K562 (cell line): ENCODE results near the gene CTSW. TPM values are rescaled to one million over a fixed set of nuclear protein-coding genes. Genes with fewer than 3 reads are reported as not detected.

Experiments used
- ATAC-seq: fragments of 200-7000 bp; cut with Tn5 transposase; 3 replicates; pipeline ENCODE4 v1.9.1; 2020; ENCODE audit warnings: moderate library complexity
- BruUV-seq: library from RNA; stranded (reverse); fragments of 400-500 nt; replicated peaks from 2 replicates; lab custom pipeline; 2021; lab: Mats Ljungman, UMichigan
- CTCF ChIA-PET: fragments of 300-600 bp; formaldehyde crosslinking; extraction: SDS; loops from one replicate; lab custom pipeline; 2021; ENCODE audit warnings: low intra/inter-chr PET ratio; lab: Yijun Ruan, JAX
- POLR2A ChIA-PET: fragments of 300-600, 350-650 bp; sonication (Branson Sonifier 250); formaldehyde crosslinking; extraction: SDS; loops from one replicate; lab custom pipeline; 2021; ENCODE audit warnings: antibody characterized with exemption, inconsistent platforms; lab: Yijun Ruan, JAX
- DNase-seq, 4 experiments: peaks; one replicate each; pipeline versions ENCODE4 v3.0.0 to v3.0.0-alpha.2; 2011 to 2018; ENCODE audit warnings: low spot score in 3 of 4, mixed read lengths in 3 of 4; ENCODE audit errors: extremely low read depth in 1 of 4
- FAIRE-seq: peaks from 2 replicates; lab custom pipeline; 2011; peaks lifted over from hg19 to GRCh38; lab: Jason Lieb, UNC
- H2AFZ ChIP-seq: 2 replicates; pipeline ENCODE4 v1.6.0; 2011; ENCODE audit warnings: low read depth, low read length, control low read depth, inconsistent platforms
- H3K27ac ChIP-seq: fragments of 200-600 bp; 3 replicates; pipeline ENCODE4 v1.8.0; 2011; ENCODE audit warnings: low read depth, mild to moderate bottlenecking, control low read depth, inconsistent platforms, low read length, moderate library complexity, mixed read lengths; ENCODE audit errors: extremely low read depth
- H3K27me3 ChIP-seq, 2 experiments: fragments of 300-600 bp in 1 of 2; 2 replicates in 1 of 2; 3 replicates in 1 of 2; pipeline versions ENCODE4 v1.6.0 to v1.8.0; 2011; ENCODE audit warnings: inconsistent platforms in 2 of 2, low read length in 2 of 2, mild to moderate bottlenecking in 1 of 2, mixed read lengths in 1 of 2, moderate library complexity in 1 of 2; ENCODE audit not compliant: control insufficient read depth in 2 of 2, insufficient read depth in 2 of 2
- H3K36me3 ChIP-seq: fragments of 300-600 bp; 3 replicates; pipeline ENCODE4 v1.8.0; 2011; ENCODE audit warnings: mild to moderate bottlenecking, low read length, inconsistent platforms; ENCODE audit not compliant: control insufficient read depth, insufficient read depth
- H3K4me1 ChIP-seq, 2 experiments: fragments of 200-600 bp in 1 of 2; replicated peaks in 1 of 2; 2 replicates in 1 of 2; 3 replicates in 1 of 2; pipeline versions ENCODE4 v1.5.1 to v1.8.0; 2011; ENCODE audit warnings: inconsistent platforms in 2 of 2, low read length in 2 of 2, mild to moderate bottlenecking in 1 of 2, mixed read lengths in 1 of 2, moderate library complexity in 1 of 2; ENCODE audit not compliant: control insufficient read depth in 2 of 2, insufficient read depth in 2 of 2
- H3K4me2 ChIP-seq: 2 replicates; pipeline ENCODE4 v1.6.1; 2011; ENCODE audit warnings: low read length, control low read depth, inconsistent platforms, mixed read lengths; ENCODE audit not compliant: insufficient read depth
- H3K4me3 ChIP-seq: fragments of 200-600 bp; sonication (generic), shearing (Covaris generic); 2 replicates; pipeline ENCODE4 v1.5.1; 2016; ENCODE audit warnings: control low read depth, inconsistent platforms
- H3K79me2 ChIP-seq: fragments of 200-600 bp; 3 replicates; pipeline ENCODE4 v1.8.0; 2011; ENCODE audit warnings: low read length, inconsistent platforms; ENCODE audit not compliant: control insufficient read depth, insufficient read depth
- H3K9ac ChIP-seq, 2 experiments: 2 replicates each; pipeline versions ENCODE4 v1.6.0 to v1.6.1; 2011; ENCODE audit warnings: low read depth in 2 of 2, low read length in 2 of 2, control low read depth in 1 of 2, inconsistent platforms in 1 of 2, mild to moderate bottlenecking in 1 of 2, mixed read lengths in 1 of 2; ENCODE audit not compliant: insufficient read depth in 1 of 2
- H3K9me1 ChIP-seq: one replicate; pipeline ENCODE4 v1.6.0; 2011; ENCODE audit warnings: inconsistent platforms, mild to moderate bottlenecking, low read length, moderate library complexity; ENCODE audit not compliant: control insufficient read depth, insufficient read depth
- H3K9me3 ChIP-seq: replicated peaks from 2 replicates; pipeline ENCODE4 v1.5.1; 2011; ENCODE audit warnings: low read depth, low read length, inconsistent platforms; ENCODE audit not compliant: control insufficient read depth, insufficient read depth
- H4K20me1 ChIP-seq: replicated peaks from 2 replicates; pipeline ENCODE4 v1.6.1; 2011; ENCODE audit warnings: low read length, inconsistent platforms, mixed read lengths; ENCODE audit not compliant: control insufficient read depth, insufficient read depth
- E2F5 ChIP-seq: sonication (generic); formaldehyde crosslinking; IDR thresholded peaks from 2 replicates; pipeline ENCODE4 v1.8.0; 2022; ENCODE audit warnings: mild to moderate bottlenecking, missing genetic modification reagents
- LEF1 ChIP-seq: fragments of 450-650 bp; IDR thresholded peaks from 2 replicates; pipeline ENCODE4 v1.6.1; 2016; ENCODE audit warnings: mild to moderate bottlenecking
- MAX ChIP-seq: sonication (generic); formaldehyde crosslinking; IDR thresholded peaks from 2 replicates; pipeline ENCODE4 v1.9.0; 2022; ENCODE audit warnings: mild to moderate bottlenecking, missing genetic modification reagents
- MYNN ChIP-seq, 2 experiments: sonication (generic); formaldehyde crosslinking in 1 of 2; IDR thresholded peaks; 2 replicates each; pipeline versions ENCODE4 v1.5.0 to v1.6.1; 2016 to 2020; ENCODE audit warnings: antibody characterized with exemption in 1 of 2, missing genetic modification reagents in 1 of 2
- NCOA6 ChIP-seq: fragments of 450-650 bp; IDR thresholded peaks from 2 replicates; pipeline ENCODE4 v1.6.1; 2017; ENCODE audit warnings: mild to moderate bottlenecking
- NFXL1 ChIP-seq: fragments of 450-650 bp; formaldehyde crosslinking; IDR thresholded peaks from 2 replicates; pipeline ENCODE4 v1.4.0; 2021; ENCODE audit warnings: mild to moderate bottlenecking
- NR3C1 ChIP-seq: sonication (generic); formaldehyde crosslinking; IDR thresholded peaks from 2 replicates; pipeline ENCODE4 v1.8.1; 2022; ENCODE audit warnings: missing genetic modification reagents
- POLR2A ChIP-seq: fragments of 450-650 bp; conservative IDR thresholded peaks from 2 replicates; pipeline ENCODE4 v1.6.1; 2016
- POLR2B ChIP-seq: fragments of 450-650 bp; IDR thresholded peaks from 2 replicates; pipeline ENCODE4 v1.6.1; 2018; ENCODE audit warnings: low read depth; ENCODE audit not compliant: partially characterized antibody
- TEAD1 ChIP-seq, 2 experiments: fragments of 450-650 bp in 1 of 2; sonication (generic) in 1 of 2; formaldehyde crosslinking; IDR thresholded peaks; 2 replicates each; pipeline versions ENCODE4 v1.4.0 to v1.8.0; 2020 to 2022; ENCODE audit warnings: mild to moderate bottlenecking in 2 of 2, missing genetic modification reagents in 1 of 2
- YY1 ChIP-seq, 3 experiments: IDR thresholded peaks; 2 replicates each; pipeline ENCODE4 v1.6.1; 2011; ENCODE audit warnings: low read length in 2 of 3, mild to moderate bottlenecking in 2 of 3, moderate library complexity in 2 of 3, borderline replicate concordance in 1 of 3, control low read depth in 1 of 3, low read depth in 1 of 3; ENCODE audit not compliant: insufficient read depth in 3 of 3, insufficient replicate concordance in 2 of 3, control insufficient read depth in 1 of 3, insufficient read length in 1 of 3; ENCODE audit errors: extremely low read depth in 1 of 3
- ZBTB26 ChIP-seq: fragments of 450-650 bp; formaldehyde crosslinking; IDR thresholded peaks from 2 replicates; pipeline ENCODE4 v1.4.0; 2022; ENCODE audit warnings: missing genetic modification characterization
- ZKSCAN1 ChIP-seq: fragments of 150-350 bp; IDR thresholded peaks from 2 replicates; pipeline ENCODE4 v1.6.1; 2016; ENCODE audit warnings: low read depth, low read length
- ZNF395 ChIP-seq: fragments of 200-800 bp; sonication (Bioruptor generic); IDR thresholded peaks from 2 replicates; pipeline ENCODE4 v1.6.1; 2017; ENCODE audit warnings: missing genetic modification characterization, missing compliant biosample characterization
- WGBS: fragments of 100-300 bp; shearing (Covaris generic); methylation state at CpG from one replicate; pipeline ENCODE4 v1.1.6; 2016; ENCODE audit warnings: low coverage, mixed read lengths; ENCODE audit not compliant: insufficient coverage; ENCODE audit errors: missing lambda C conversion rate; 5-methylcytosine and 5-hydroxymethylcytosine counted together
- in situ Hi-C: fragments of 300-500 bp; cut with MboI; formaldehyde crosslinking; loops from 4 replicates; pipeline ENCODE4 v1.15.0; 2018; ENCODE audit warnings: inconsistent platforms, mixed read lengths
- intact Hi-C: fragments of 100-400 bp; cut with micrococcal nuclease; formaldehyde crosslinking; loops from 2 replicates; pipeline ENCODE4 v1.14.2; 2022
- polyA plus RNA-seq, 8 experiments: library from polyadenylated mRNA; depleted of rRNA in 4 of 8; stranded (reverse) in 5 of 8; unstranded in 3 of 8; fragments of >200 nt; fragmentation: Nextera tagmentation in 2 of 8; fragmentation: Illumina TruSeq in 1 of 8; extraction: Ambion mirVana in 2 of 8; extraction: Trizol in 1 of 8; gene quantifications; 2 replicates each; pipeline versions ENCODE4 v1.2.1 to v1.2.3, GENCODE V29; 2011 to 2014; ENCODE audit warnings: inconsistent platforms in 1 of 8, missing spikeins in 1 of 8
- total RNA-seq, 7 experiments: library from RNA; depleted of rRNA in 6 of 7; stranded (reverse); fragments of >200 nt in 6 of 7; fragmentation: Illumina TruSeq in 2 of 7; extraction: Trizol in 2 of 7; gene quantifications; 2 replicates each; pipeline versions ENCODE4 v1.2.1 to v1.2.3, GENCODE V29; 2011 to 2021; ENCODE audit warnings: low replicate concordance in 1 of 7

Gene CTSW
- total and polyA plus RNA-seq, 9 of the 15 experiments (the other 6 are each of a cell fraction or from before 2014, with no cell fraction given), result 0.04 TPM; not detected in 8

- no peak for TF ChIP-seq E2F5 (CRISPR knock-in tag)
These were observed 27.0 kb upstream of the CTSW start (continued) for GRCh38 chr11:65852508-65853245.

GRCh38 chr11:65853246-65853979 is 26.2 kb upstream of the CTSW start:
- ChIA-PET POLR2A (interaction anchor here (0.6 to 5.9 kb wide), 9 partner anchors 7 to 238 kb away, joined by 3 to 67 read pairs (median 4); partner anchors contain the start of gene RNASEH2C), CTCF (no interaction called here)
- WGBS, result 84% methylated on average over 5 of the region's 6 CpGs
- Histone ChIP-seq H3K4me1 (peaks cover 4 to 42% of the 10 kb centered on the region in 2 experiments; a peak in 3 of 5 replicates), H2AFZ (no peak overlapping the region), H3K4me3 (no peak overlapping the region), H4K20me1 (peaks cover 22% of the 10 kb centered on the region), H3K9ac (no peak overlapping the region), H3K9me3 (peaks cover 7% of the 10 kb centered on the region; the same call in 1 of the 2 replicates), H3K27me3 (no peaks in the 10 kb centered on the region), H3K79me2 (peaks cover 45% of the 10 kb centered on the region), H3K36me3 (peaks cover 56% of the 10 kb centered on the region), H3K9me1 (peaks cover 11% of the 10 kb centered on the region), H3K27ac (no peak overlapping the region), H3K4me2 (no peak overlapping the region)
- in situ Hi-C loops, result no loop called here
- FAIRE-seq (no peak), DNase-seq (peak in 1 of 4 experiments; percentile 20), ATAC-seq (peak; percentile 3)
- intact Hi-C loops, result no loop called here
- no TSS peak for BruUV-seq
- TF ChIP-seq MAX (CRISPR knock-in tag) (0 out of 2 replicates have a peak, but pooled peaks have one; percentile 11), ZNF395 (CRISPR knock-in tag) (no peak), NR3C1 (CRISPR knock-in tag) (0 out of 2 replicates have a peak, but pooled peaks have one; percentile 24), LEF1 (no peak), ZKSCAN1 (no peak), TEAD1 (CRISPR knock-in tag; IDR thresholded peaks at IDR 0.05) (0 out of 4 replicates have a peak, but pooled peaks of 1 of the 2 experiments have one; percentile 43), POLR2A (peak; percentile 74), ZBTB26 (CRISPR knock-in tag) (peak; percentile 24; the same call in 1 of the 2 replicates), NCOA6 (no peak), POLR2B (peak; percentile 63), NFXL1 (CRISPR knock-in tag) (no peak), YY1 (IDR thresholded peaks at IDR 0.05; ENCODE audit: borderline replicate concordance in 1 of 3, control insufficient read depth in 1 of 3, extremely low read depth in 1 of 3, insufficient read depth in 3 of 3, insufficient read length in 1 of 3, insufficient replicate concordance in 2 of 3, low read depth in 1 of 3, low read length in 2 of 3) (peak in 1 of 3 experiments; percentile 8), MYNN (IDR thresholded peaks at IDR 0.05) (peak; percentile 13; the same call in 1 of the 2 replicates), MYNN (CRISPR knock-in tag; IDR thresholded peaks at IDR 0.05) (no peak)
